ENCODE data around the gene TM9SF2.

TM9SF2 gene

DNA sequence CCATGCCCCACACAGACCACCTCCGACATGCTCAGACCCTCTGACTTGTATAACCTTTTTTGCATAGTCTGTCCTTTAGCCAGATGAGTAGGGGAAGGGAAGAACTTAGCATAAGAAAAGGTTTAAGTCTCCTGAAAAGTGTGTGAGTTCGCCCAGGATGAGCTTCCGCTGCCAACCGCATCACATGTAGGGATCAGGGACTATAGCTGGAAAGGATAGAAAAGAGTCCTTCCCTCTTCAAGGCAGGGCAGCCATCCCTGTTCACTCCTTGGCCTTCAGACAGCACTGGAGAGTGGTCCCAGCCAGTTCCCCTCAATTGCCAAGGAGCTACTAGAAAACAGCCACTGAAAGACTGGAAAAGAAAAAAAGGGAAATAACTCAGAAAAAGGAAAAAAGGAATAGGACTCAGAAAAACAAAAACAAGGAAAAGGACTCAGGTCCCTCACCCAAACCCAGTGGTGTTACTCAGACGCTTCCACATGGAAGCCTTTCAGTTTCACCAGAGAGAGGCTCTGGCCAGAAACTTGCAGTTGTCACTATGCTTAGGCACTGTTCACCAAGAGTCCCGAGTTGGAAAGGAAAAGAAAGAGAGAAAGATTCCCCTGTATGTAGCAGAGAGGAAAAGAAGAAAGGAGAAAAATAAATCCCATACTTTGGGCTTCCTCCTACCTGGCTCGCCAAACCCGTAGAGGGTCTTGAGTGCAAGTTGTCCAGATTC is 5.6 kb upstream of the TM9SF2 start:
- no peak for ATAC-seq

DNA sequence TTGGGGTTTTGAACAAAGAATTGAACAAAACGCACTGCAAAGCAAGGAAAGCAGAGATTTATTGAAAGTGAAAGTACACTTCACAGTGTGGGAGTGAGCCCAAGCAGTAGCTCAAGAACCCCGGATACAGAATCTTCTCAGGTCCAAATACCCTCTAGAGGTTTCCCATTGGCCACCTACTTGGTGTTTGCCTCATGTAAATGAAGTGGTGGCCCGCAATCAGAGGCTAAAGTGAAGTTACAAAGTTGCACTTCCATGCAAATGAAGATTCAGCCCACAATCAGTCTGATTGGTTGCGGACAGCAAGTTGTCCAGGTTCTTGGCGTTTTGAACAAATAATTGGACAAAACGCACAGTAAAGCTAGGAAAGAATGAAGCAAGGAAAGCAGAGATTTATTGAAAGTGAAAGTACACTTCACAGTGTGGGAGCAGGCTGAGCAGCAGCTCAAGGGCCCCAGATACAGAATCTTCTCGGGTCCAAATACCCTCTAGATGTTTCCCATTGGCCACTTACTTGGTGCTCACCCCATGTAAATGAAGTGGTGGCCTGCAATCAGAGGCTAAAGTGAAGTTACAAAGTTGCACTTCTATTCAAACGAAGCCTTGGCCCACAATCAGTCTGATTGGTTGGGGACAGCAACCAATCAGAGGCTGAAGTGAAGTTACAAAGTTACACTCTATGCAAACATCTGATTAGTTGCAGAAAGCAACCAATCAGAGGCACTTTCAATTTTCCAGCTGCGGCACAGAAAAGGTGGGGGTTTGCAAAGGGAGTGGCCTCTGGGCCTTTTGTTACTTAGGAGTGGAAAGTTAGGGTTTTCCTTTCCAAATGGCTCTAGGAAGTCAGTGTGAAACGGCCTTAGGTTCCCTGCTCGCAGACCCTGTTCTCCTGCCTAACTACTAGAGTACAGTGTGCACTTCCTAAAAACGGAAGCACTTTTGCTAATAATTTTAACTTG is 4.8 kb upstream of the TM9SF2 start:
- ATAC-seq = peak; percentile 12 to 14

GRCh38 chr13:99498171-99499161 is 2.8 kb upstream of the TM9SF2 start:
- ATAC-seq = peak; percentile 81 to 84

GRCh38 chr13:99500839-99501183 is 461 bp upstream of the TM9SF2 start:
- ATAC-seq = peak; percentile 4 to 7

- ATAC-seq = peak in 1 of 2 donors; percentile 9
Observed at GRCh38 chr13:99501848-99502301, 603 bp downstream of the TM9SF2 start.

DNA sequence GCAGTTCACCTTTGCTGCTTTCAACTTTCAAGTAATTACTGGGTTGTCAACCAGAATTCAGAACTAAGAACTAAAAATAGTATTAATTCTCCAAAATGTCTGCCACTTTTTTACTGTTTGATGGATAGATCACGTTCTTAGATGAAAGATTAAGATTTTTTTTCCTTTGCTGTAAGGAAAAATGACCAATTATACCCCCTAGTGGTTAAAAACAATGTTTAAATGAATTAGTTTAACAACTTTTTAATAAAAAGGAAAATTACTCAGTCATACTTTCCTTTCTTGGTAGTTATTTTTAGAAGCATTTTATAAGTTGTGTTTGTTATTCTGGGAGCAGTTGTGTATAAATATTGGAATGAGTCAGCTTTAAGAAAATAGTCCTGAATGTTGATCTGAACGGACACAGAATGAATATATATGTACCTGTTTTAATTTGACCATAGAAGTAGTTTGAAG is 4.6 kb downstream of the TM9SF2 start:
- no peak for ATAC-seq

GRCh38 chr13:99506634-99507033 is 5.4 kb downstream of the TM9SF2 start:
- ATAC-seq = peak in 1 of 2 donors; percentile 27

GRCh38 chr13:99507054-99507453 is 5.8 kb downstream of the TM9SF2 start:
- no peak for ATAC-seq

DNA sequence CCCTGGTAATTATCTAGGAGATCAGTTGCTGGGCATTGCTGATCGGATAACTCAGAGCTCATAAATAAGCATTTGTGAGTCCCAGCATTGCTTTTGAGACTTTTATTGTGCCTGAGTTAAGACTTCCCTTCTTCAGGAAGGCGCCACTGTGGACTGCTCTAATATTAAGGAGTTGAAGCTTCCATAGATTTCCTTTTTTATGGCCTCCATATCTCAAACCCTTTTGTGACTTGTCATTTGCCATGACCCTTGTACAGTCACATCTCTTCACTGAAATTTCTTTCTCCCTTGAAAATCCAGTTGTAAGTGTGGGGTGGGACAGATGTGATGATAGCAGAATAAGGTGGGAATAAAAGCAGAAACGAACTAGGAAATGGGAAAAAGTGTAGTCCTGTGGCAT is 6.3 kb downstream of the TM9SF2 start:
- ATAC-seq = no peak

DNA sequence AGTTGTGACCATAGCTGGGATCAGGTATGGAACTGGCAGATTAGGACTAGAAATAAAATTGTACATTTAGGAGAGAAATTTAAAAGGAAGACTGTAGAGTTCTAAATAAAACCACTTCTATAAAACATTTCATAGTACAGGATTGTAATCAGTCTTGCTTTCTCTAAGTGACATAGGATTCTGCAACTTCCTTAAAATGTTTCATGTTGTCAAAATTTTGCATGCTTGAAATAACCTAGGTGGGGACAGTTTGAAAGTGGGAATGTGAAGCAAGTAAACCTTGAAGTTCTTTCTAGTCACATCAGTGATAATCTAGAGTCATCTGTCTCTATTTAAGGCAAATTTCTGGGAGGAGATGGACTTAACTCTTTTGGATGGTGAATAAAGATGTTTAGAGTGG is 6.7 kb downstream of the TM9SF2 start:
- no peak for ATAC-seq

DNA sequence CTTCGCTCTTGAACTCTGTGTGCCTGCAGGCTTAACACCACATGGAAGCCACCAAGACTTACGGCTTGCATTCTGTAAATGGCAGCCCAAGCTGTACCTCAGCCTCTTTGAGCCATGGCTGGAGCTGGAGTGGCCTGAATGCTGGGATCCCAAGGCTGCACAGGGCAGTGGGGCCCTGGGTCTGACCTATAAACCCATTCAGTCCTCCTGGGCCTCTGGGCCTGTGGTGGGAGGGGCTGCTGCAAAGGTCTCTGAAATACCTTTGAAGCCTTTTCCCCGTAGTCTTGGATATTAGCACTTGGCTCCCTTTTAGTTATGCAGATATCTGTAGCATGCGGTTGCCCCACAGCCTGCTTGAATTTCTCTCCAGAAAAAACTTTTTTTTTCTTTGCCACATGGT is 8.2 kb downstream of the TM9SF2 start:
- no peak for ATAC-seq

- no peak for ATAC-seq
Observed at GRCh38 chr13:99514801-99515200, 13.5 kb downstream of the TM9SF2 start.

GRCh38 chr13:99516153-99516929 is 15.1 kb downstream of the TM9SF2 start:
- ATAC-seq = no peak

DNA sequence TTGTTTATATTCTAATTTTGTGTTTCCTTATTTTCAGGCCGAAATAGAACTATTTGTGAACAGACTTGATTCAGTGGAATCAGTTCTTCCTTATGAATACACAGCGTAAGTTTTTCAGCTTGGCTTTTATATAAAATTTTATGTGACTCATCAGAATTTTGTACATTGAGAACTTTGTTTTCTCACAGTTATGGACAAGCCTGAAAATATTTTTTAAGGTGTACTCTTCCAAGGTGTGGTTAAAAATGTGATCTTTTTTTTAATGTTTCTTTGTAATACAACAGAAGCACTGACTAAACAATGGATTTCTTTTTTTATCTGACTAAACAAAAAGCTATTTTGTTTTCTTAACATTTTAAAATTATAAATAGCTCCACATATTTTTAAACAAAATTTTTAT is 16.3 kb downstream of the TM9SF2 start:
- no peak for ATAC-seq

DNA sequence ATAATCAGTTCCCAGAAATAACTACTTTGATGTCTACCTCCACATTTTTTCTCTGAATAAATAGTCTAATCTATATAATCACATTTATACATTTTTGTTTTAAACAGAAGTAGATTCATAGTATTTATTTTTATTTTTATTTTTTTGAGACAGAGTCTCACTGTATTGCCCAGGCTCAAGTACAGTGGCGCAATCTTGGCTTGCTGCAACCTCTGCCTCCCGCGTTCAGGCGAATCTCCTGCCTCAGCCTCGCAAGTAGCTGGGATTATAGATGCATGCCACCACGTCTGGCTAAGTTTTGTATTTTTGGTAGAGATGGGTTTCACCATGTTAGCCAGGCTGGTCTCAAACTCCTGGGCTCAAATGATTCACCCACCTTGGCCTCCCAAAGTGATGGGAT is 16.7 kb downstream of the TM9SF2 start:
- no peak for ATAC-seq

GRCh38 chr13:99522298-99522697 is 21.0 kb downstream of the TM9SF2 start:
- ATAC-seq = no peak

DNA sequence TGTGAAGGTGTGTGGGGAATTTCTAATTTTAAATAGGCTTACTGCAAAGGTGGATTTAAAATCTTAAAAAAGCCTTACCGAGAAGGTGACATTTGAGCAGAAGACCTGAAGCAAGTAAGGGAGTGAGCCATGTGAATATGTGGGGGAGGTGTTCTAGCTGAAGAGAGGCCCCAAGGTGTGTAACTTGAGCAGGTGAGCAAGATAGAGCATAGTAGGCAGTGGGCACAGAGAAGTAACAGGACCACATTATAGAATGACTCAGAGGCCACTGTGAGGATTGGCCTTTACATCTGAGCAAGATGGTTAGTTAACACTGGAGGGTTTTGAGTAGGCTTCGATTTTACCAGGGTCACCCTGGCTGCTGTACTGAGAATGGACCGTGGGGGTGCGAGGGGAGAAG is 22.6 kb downstream of the TM9SF2 start:
- ATAC-seq = peak; percentile 28 to 45

DNA sequence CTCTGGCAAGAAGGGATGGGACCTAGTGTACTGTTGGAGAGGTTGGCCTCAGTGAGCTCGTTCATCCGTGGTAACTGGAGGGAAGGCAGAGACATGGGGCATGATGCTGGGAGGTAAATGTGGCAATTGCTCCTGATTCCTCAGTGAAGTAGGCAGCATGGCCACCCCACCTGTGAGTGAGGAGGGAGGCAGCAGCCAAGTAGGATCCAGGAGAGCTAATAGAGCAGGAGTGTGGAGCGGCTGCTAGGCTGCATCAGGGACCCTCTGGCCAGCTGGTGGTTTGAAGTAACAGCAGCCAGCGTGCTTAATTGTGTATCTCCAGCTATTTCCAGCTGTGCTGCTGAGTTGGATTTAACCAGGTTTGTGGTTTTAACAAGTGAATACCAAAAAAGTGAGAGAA is 24.7 kb downstream of the TM9SF2 start:
- no peak for ATAC-seq

DNA sequence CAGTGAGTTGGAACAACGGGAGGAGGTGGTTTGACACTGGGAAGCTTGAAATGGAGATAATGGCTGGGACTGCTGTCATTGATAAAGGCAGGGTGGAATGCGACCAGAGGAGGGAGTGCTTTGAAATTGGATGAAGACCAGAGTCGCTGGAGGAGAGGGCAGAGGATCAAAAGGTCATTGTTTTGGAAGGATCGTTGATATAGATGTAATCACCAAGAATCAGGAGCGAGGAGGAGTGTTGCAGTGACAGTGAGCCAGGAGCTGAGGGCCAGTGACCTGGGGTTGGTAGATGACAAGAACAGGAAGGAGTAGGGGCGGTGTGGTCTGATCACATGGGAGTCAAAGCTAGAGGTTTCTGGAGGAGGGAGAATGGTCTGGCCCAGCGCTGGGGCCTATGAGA is 25.3 kb downstream of the TM9SF2 start:
- ATAC-seq = no peak

DNA sequence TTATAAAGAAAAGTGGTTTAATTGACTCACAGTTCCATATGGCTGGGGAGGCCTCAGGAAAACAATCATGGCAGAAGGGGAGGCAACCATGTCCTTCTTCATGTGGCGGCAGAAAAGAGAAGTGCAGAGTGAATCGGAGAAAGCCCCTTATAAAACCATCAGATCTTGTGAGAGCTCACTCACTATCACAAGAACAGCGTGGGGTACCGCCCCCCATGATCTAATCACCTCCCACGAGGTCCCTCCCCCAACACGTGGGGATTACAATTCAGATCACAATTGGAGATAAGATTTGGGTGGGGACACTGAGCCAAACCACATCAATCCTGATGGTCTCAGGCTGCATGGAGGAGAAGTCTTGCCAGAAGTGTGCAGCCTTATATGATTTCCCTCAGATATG is 26.0 kb downstream of the TM9SF2 start:
- no peak for ATAC-seq

DNA sequence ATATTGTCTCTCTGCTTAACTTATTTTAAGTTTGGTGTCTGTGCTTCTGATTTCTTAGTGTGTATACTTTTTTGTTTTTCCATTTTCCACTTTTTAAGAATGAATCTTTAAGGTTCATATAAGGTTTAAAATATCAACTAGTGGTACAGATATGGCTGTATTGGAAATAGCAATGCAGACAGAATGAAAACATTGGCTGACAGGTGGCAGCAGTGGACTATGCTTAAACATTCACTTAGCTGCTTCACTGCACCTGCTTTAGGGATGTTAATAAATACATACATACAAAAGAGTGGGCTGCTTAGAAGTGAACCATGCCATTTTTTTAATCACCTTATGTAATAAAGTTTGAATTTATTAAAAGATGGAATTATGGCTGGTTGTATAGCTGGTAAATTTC is 27.3 kb downstream of the TM9SF2 start:
- ATAC-seq = peak in 1 of 2 donors; percentile 55

DNA sequence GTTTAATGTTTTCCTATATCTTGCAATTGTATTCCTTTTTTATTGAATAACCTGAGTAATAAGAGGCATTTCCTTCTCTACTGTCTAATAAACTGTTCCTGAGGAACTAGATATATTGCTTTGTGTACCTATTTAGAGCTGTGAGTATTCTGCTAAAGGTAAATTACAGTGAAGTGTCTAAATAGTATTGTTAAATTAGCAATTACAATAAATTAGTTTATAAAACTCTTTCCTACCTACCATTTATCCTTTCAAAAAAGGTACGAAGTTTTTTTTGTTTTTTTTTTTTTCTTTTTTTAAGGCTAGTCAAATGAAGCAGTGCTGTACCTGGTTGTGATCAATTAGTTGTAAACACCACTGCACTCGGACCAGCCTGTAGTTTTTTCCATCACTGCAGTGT is 34.8 kb downstream of the TM9SF2 start:
- ATAC-seq = no peak

Measured in activated CD4-positive, CD25-positive, alpha-beta regulatory T cell treated with anti-CD3 and anti-CD28 coated beads, Interleukin-2, amount 50 U/mL, for 24 hours (primary cell).